ENCODE data around the gene SPATA9. TPM values are rescaled to one million over a fixed set of nuclear protein-coding genes. Genes with fewer than 3 reads are reported as not detected.

Gene SPATA9
- total and polyA plus RNA-seq, 2 of the 13 experiments (the other 11 are each of a cell fraction or from before 2014, with no cell fraction given) = not detected

- TF ChIP-seq JARID2 (CRISPR knock-in tag; IDR thresholded peaks at IDR 0.05; ENCODE audit: insufficient replicate concordance) (peak; percentile 87), TCF7 (IDR thresholded peaks at IDR 0.05; ENCODE audit: low read depth) (peak; percentile 58; the same call in 1 of the 2 replicates), NFAT5 (CRISPR knock-in tag; IDR thresholded peaks at IDR 0.05) (no peak), RAD51 (IDR thresholded peaks at IDR 0.05; ENCODE audit: borderline replicate concordance) (peak; percentile 94), ZMYM4 (CRISPR knock-in tag; IDR thresholded peaks at IDR 0.05) (peak; percentile 98), GMEB2 (CRISPR knock-in tag; IDR thresholded peaks at IDR 0.05; ENCODE audit: low read depth) (0 out of 2 replicates have a peak, but pooled peaks have one; percentile 48), JUND (CRISPR knock-in tag; IDR thresholded peaks at IDR 0.05) (no peak), ZNF562 (CRISPR knock-in tag; IDR thresholded peaks at IDR 0.05; ENCODE audit: borderline replicate concordance) (no peak), ZNF563 (CRISPR knock-in tag; IDR thresholded peaks at IDR 0.05) (peak; percentile 70; the same call in 1 of the 2 replicates), ZNF30 (CRISPR knock-in tag; IDR thresholded peaks at IDR 0.05) (0 out of 2 replicates have a peak, but pooled peaks have one; percentile 80), ZNF451 (CRISPR knock-in tag; IDR thresholded peaks at IDR 0.05) (peak; percentile 57; the same call in 1 of the 2 replicates), ZNF414 (CRISPR knock-in tag; IDR thresholded peaks at IDR 0.05) (0 out of 2 replicates have a peak, but pooled peaks have one; percentile 87), NPAS2 (CRISPR knock-in tag; IDR thresholded peaks at IDR 0.05; ENCODE audit: borderline replicate concordance) (no peak), SIN3A (IDR thresholded peaks at IDR 0.05; ENCODE audit: borderline replicate concordance, low read depth, low read length) (peak; percentile 49; the same call in 1 of the 2 replicates), RXRB (CRISPR knock-in tag; IDR thresholded peaks at IDR 0.05; ENCODE audit: borderline replicate concordance) (peak; percentile 75)
- TF ChIP-seq, protein P1, sequence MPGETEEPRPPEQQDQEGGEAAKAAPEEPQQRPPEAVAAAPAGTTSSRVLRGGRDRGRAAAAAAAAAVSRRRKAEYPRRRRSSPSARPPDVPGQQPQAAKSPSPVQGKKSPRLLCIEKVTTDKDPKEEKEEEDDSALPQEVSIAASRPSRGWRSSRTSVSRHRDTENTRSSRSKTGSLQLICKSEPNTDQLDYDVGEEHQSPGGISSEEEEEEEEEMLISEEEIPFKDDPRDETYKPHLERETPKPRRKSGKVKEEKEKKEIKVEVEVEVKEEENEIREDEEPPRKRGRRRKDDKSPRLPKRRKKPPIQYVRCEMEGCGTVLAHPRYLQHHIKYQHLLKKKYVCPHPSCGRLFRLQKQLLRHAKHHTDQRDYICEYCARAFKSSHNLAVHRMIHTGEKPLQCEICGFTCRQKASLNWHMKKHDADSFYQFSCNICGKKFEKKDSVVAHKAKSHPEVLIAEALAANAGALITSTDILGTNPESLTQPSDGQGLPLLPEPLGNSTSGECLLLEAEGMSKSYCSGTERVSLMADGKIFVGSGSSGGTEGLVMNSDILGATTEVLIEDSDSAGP (CRISPR knock-in tag; IDR thresholded peaks at IDR 0.05; ENCODE audit: borderline replicate concordance) = peak; percentile 90
- TF ChIP-seq, protein P2, sequence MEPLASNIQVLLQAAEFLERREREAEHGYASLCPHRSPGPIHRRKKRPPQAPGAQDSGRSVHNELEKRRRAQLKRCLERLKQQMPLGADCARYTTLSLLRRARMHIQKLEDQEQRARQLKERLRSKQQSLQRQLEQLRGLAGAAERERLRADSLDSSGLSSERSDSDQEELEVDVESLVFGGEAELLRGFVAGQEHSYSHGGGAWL (CRISPR knock-in tag; IDR thresholded peaks at IDR 0.05) = peak; percentile 85
These were observed 36.0 kb downstream of the SPATA9 start, which contains the start of gene RFESD (continued) for GRCh38 chr5:95646569-95647431.
